K562 (cell line): ENCODE data around the gene PLA2G4C. TPM values are rescaled to one million over a fixed set of nuclear protein-coding genes. Genes with fewer than 3 reads are reported as not detected.

Experiments
- ATAC-seq: fragments of 200-7000 bp; cut with Tn5 transposase; 3 replicates; pipeline ENCODE4 v1.9.1; 2020; ENCODE audit warnings: moderate library complexity
- BruUV-seq: library from RNA; stranded (reverse); fragments of 400-500 nt; replicated peaks from 2 replicates; lab custom pipeline; 2021; lab: Mats Ljungman, UMichigan
- CTCF ChIA-PET: fragments of 300-600 bp; formaldehyde crosslinking; extraction: SDS; loops from one replicate; lab custom pipeline; 2021; ENCODE audit warnings: low intra/inter-chr PET ratio; lab: Yijun Ruan, JAX
- POLR2A ChIA-PET: fragments of 300-600, 350-650 bp; sonication (Branson Sonifier 250); formaldehyde crosslinking; extraction: SDS; loops from one replicate; lab custom pipeline; 2021; ENCODE audit warnings: antibody characterized with exemption, inconsistent platforms; lab: Yijun Ruan, JAX
- DNase-seq, 4 experiments: peaks; one replicate each; pipeline versions ENCODE4 v3.0.0 to v3.0.0-alpha.2; 2011 to 2018; ENCODE audit warnings: low spot score in 3 of 4, mixed read lengths in 3 of 4; ENCODE audit errors: extremely low read depth in 1 of 4
- FAIRE-seq: peaks from 2 replicates; lab custom pipeline; 2011; peaks lifted over from hg19 to GRCh38; lab: Jason Lieb, UNC
- H2AFZ ChIP-seq: 2 replicates; pipeline ENCODE4 v1.6.0; 2011; ENCODE audit warnings: low read depth, low read length, control low read depth, inconsistent platforms
- H3K27ac ChIP-seq: fragments of 200-600 bp; 3 replicates; pipeline ENCODE4 v1.8.0; 2011; ENCODE audit warnings: low read depth, mild to moderate bottlenecking, control low read depth, inconsistent platforms, low read length, moderate library complexity, mixed read lengths; ENCODE audit errors: extremely low read depth
- H3K27me3 ChIP-seq, 2 experiments: fragments of 300-600 bp in 1 of 2; 2 replicates in 1 of 2; 3 replicates in 1 of 2; pipeline versions ENCODE4 v1.6.0 to v1.8.0; 2011; ENCODE audit warnings: inconsistent platforms in 2 of 2, low read length in 2 of 2, mild to moderate bottlenecking in 1 of 2, mixed read lengths in 1 of 2, moderate library complexity in 1 of 2; ENCODE audit not compliant: control insufficient read depth in 2 of 2, insufficient read depth in 2 of 2
- H3K36me3 ChIP-seq: fragments of 300-600 bp; 3 replicates; pipeline ENCODE4 v1.8.0; 2011; ENCODE audit warnings: mild to moderate bottlenecking, low read length, inconsistent platforms; ENCODE audit not compliant: control insufficient read depth, insufficient read depth
- H3K4me1 ChIP-seq, 2 experiments: fragments of 200-600 bp in 1 of 2; replicated peaks in 1 of 2; 2 replicates in 1 of 2; 3 replicates in 1 of 2; pipeline versions ENCODE4 v1.5.1 to v1.8.0; 2011; ENCODE audit warnings: inconsistent platforms in 2 of 2, low read length in 2 of 2, mild to moderate bottlenecking in 1 of 2, mixed read lengths in 1 of 2, moderate library complexity in 1 of 2; ENCODE audit not compliant: control insufficient read depth in 2 of 2, insufficient read depth in 2 of 2
- H3K4me2 ChIP-seq: 2 replicates; pipeline ENCODE4 v1.6.1; 2011; ENCODE audit warnings: low read length, control low read depth, inconsistent platforms, mixed read lengths; ENCODE audit not compliant: insufficient read depth
- H3K4me3 ChIP-seq: fragments of 200-600 bp; sonication (generic), shearing (Covaris generic); 2 replicates; pipeline ENCODE4 v1.5.1; 2016; ENCODE audit warnings: control low read depth, inconsistent platforms
- H3K79me2 ChIP-seq: fragments of 200-600 bp; 3 replicates; pipeline ENCODE4 v1.8.0; 2011; ENCODE audit warnings: low read length, inconsistent platforms; ENCODE audit not compliant: control insufficient read depth, insufficient read depth
- H3K9ac ChIP-seq, 2 experiments: 2 replicates each; pipeline versions ENCODE4 v1.6.0 to v1.6.1; 2011; ENCODE audit warnings: low read depth in 2 of 2, low read length in 2 of 2, control low read depth in 1 of 2, inconsistent platforms in 1 of 2, mild to moderate bottlenecking in 1 of 2, mixed read lengths in 1 of 2; ENCODE audit not compliant: insufficient read depth in 1 of 2
- H3K9me1 ChIP-seq: one replicate; pipeline ENCODE4 v1.6.0; 2011; ENCODE audit warnings: inconsistent platforms, mild to moderate bottlenecking, low read length, moderate library complexity; ENCODE audit not compliant: control insufficient read depth, insufficient read depth
- H3K9me3 ChIP-seq: replicated peaks from 2 replicates; pipeline ENCODE4 v1.5.1; 2011; ENCODE audit warnings: low read depth, low read length, inconsistent platforms; ENCODE audit not compliant: control insufficient read depth, insufficient read depth
- H4K20me1 ChIP-seq: replicated peaks from 2 replicates; pipeline ENCODE4 v1.6.1; 2011; ENCODE audit warnings: low read length, inconsistent platforms, mixed read lengths; ENCODE audit not compliant: control insufficient read depth, insufficient read depth
- C11orf30 ChIP-seq: fragments of 450-650 bp; IDR thresholded peaks from 2 replicates; pipeline ENCODE4 v1.6.1; 2016; ENCODE audit warnings: low read depth, mild to moderate bottlenecking
- CUX1 ChIP-seq: fragments of 200-800 bp; sonication (Bioruptor generic); IDR thresholded peaks from 2 replicates; pipeline ENCODE4 v1.6.1; 2016; ENCODE audit warnings: missing genetic modification characterization, missing compliant biosample characterization
- FOXA1 ChIP-seq: fragments of 450-650 bp; IDR thresholded peaks from 2 replicates; pipeline ENCODE4 v1.6.1; 2016; ENCODE audit warnings: mild to moderate bottlenecking, borderline replicate concordance
- JUND ChIP-seq, 2 experiments: IDR thresholded peaks; 2 replicates in 1 of 2; 3 replicates in 1 of 2; pipeline ENCODE4 v1.6.1; 2011; ENCODE audit warnings: borderline replicate concordance in 2 of 2, low read depth in 2 of 2, low read length in 2 of 2, improper control_type of control experiment in 1 of 2, missing biosample characterization in 1 of 2, missing genetic modification characterization in 1 of 2, missing genetic modification reagents in 1 of 2
- LARP7 ChIP-seq: fragments of 450-650 bp; IDR thresholded peaks from 2 replicates; pipeline ENCODE4 v1.6.1; 2016
- MAFF ChIP-seq: IDR thresholded peaks from 2 replicates; pipeline ENCODE4 v1.6.1; 2012; ENCODE audit warnings: low read length, improper control_type of control experiment
- SFPQ ChIP-seq: fragments of 200-400 bp; formaldehyde crosslinking; IDR thresholded peaks from 2 replicates; pipeline ENCODE4 v1.6.1; 2017; ENCODE audit warnings: mild to moderate bottlenecking, low read depth, low read length, moderate library complexity
- SNRNP70 ChIP-seq: fragments of 200-400 bp; formaldehyde crosslinking; optimal IDR thresholded peaks from 2 replicates; pipeline ENCODE3; 2017; ENCODE audit warnings: low read depth, low read length
- TBL1XR1 ChIP-seq, 2 experiments: IDR thresholded peaks; 2 replicates each; pipeline ENCODE4 v1.6.1; 2012; ENCODE audit warnings: improper control_type of control experiment in 2 of 2, low read length in 2 of 2, mild to moderate bottlenecking in 1 of 2
- THRB ChIP-seq: fragments of 450-650 bp; formaldehyde crosslinking; conservative IDR thresholded peaks from 2 replicates; pipeline ENCODE4 v1.4.0; 2022; ENCODE audit warnings: mild to moderate bottlenecking, missing genetic modification characterization
- ZBTB2 ChIP-seq: fragments of 450-650 bp; IDR thresholded peaks from 2 replicates; pipeline ENCODE4 v1.6.1; 2016; ENCODE audit warnings: antibody characterized with exemption
- ZNF316 ChIP-seq: fragments of 450-650 bp; IDR thresholded peaks from 2 replicates; pipeline ENCODE4 v1.6.1; 2016
- WGBS: fragments of 100-300 bp; shearing (Covaris generic); methylation state at CpG from one replicate; pipeline ENCODE4 v1.1.6; 2016; ENCODE audit warnings: low coverage, mixed read lengths; ENCODE audit not compliant: insufficient coverage; ENCODE audit errors: missing lambda C conversion rate; 5-methylcytosine and 5-hydroxymethylcytosine counted together
- in situ Hi-C: fragments of 300-500 bp; cut with MboI; formaldehyde crosslinking; loops from 4 replicates; pipeline ENCODE4 v1.15.0; 2018; ENCODE audit warnings: inconsistent platforms, mixed read lengths
- intact Hi-C: fragments of 100-400 bp; cut with micrococcal nuclease; formaldehyde crosslinking; loops from 2 replicates; pipeline ENCODE4 v1.14.2; 2022
- polyA plus RNA-seq, 8 experiments: library from polyadenylated mRNA; depleted of rRNA in 4 of 8; stranded (reverse) in 5 of 8; unstranded in 3 of 8; fragments of >200 nt; fragmentation: Nextera tagmentation in 2 of 8; fragmentation: Illumina TruSeq in 1 of 8; extraction: Ambion mirVana in 2 of 8; extraction: Trizol in 1 of 8; gene quantifications; 2 replicates each; pipeline versions ENCODE4 v1.2.1 to v1.2.3, GENCODE V29; 2011 to 2014; ENCODE audit warnings: inconsistent platforms in 1 of 8, missing spikeins in 1 of 8
- total RNA-seq, 7 experiments: library from RNA; depleted of rRNA in 6 of 7; stranded (reverse); fragments of >200 nt in 6 of 7; fragmentation: Illumina TruSeq in 2 of 7; extraction: Trizol in 2 of 7; gene quantifications; 2 replicates each; pipeline versions ENCODE4 v1.2.1 to v1.2.3, GENCODE V29; 2011 to 2021; ENCODE audit warnings: low replicate concordance in 1 of 7

The PLA2G4C gene
- total and polyA plus RNA-seq, 9 of the 15 experiments (the other 6 are each of a cell fraction or from before 2014, with no cell fraction given) = 0.27 to 0.35 (median 0.35) TPM; not detected in 6

- intact Hi-C loops = loop anchor here (1.0 kb wide), 1 partner anchor 45 kb away; no protein-coding TSS in a partner anchor
- ChIA-PET CTCF (interaction anchor here (0.6 to 2.3 kb wide), 7 partner anchors 20 to 358 kb away, joined by 3 to 18 read pairs (median 3); no protein-coding TSS in a partner anchor), POLR2A (interaction anchor here (1.0 kb wide), 1 partner anchor 27 kb away, joined by 3 read pairs; no protein-coding TSS in a partner anchor)
- Histone ChIP-seq H3K4me1 (no peaks in the 10 kb centered on the region; a peak in 1 of 5 replicates), H3K36me3 (peaks cover 84% of the 10 kb centered on the region; the same call in 2 of the 3 replicates), H2AFZ (no peak overlapping the region), H3K27ac (no peak overlapping the region), H3K4me3 (no peak overlapping the region), H3K4me2 (no peak overlapping the region), H4K20me1 (no peaks in the 10 kb centered on the region), H3K27me3 (no peaks in the 10 kb centered on the region), H3K9ac (no peak overlapping the region), H3K9me3 (no peaks in the 10 kb centered on the region), H3K9me1 (peaks cover 3% of the 10 kb centered on the region), H3K79me2 (no peaks in the 10 kb centered on the region)
- in situ Hi-C loops = no loop called here
- FAIRE-seq (peak; percentile 95), DNase-seq (peak; percentile 47 to 70 (median 56)), ATAC-seq (peak; percentile 78)
- 29% methylated on average over 8 of the region's 8 CpGs for WGBS
- no TSS peak for BruUV-seq
- 0 out of 4 replicates have a peak, but pooled peaks of 1 of the 2 experiments have one; percentile 30 for TF ChIP-seq TBL1XR1 (IDR thresholded peaks at IDR 0.05; ENCODE audit: low read length in 2 of 2)
- TF ChIP-seq FOXA1 = no peak
- TF ChIP-seq JUND (IDR thresholded peaks at IDR 0.05; ENCODE audit: borderline replicate concordance, low read depth, low read length) = peak; percentile 11; the same call in 1 of the 2 replicates
- no peak for TF ChIP-seq JUND (tag; IDR thresholded peaks at IDR 0.05; ENCODE audit: borderline replicate concordance, low read depth, low read length)
- no peak for TF ChIP-seq ZBTB2
- no peak for TF ChIP-seq THRB (CRISPR knock-in tag)
- TF ChIP-seq CUX1 (CRISPR knock-in tag) = no peak
- TF ChIP-seq LARP7 = no peak
- no peak for TF ChIP-seq SNRNP70
- peak; percentile 73 for TF ChIP-seq C11orf30
- peak; percentile 69 for TF ChIP-seq ZNF316
- no peak for TF ChIP-seq SFPQ
- 0 out of 2 replicates have a peak, but pooled peaks have one; percentile 23 for TF ChIP-seq MAFF
These were observed 41.9 kb upstream of the PLA2G4C start for GRCh38 chr19:48152551-48152950.
